A549 (cell line): ENCODE measurements around the gene PTPN23. TPM values are rescaled to one million over a fixed set of nuclear protein-coding genes. Genes with fewer than 3 reads are reported as not detected.

Experiments
- ATAC-seq, 2 experiments: fragments of 200-7000 bp in 1 of 2; fragments of >200 bp in 1 of 2; cut with Nextera tagmentation in 1 of 2; cut with Tn5 transposase in 1 of 2; 3 replicates each; pipeline versions ENCODE4 v1.8.0 to v1.9.1; 2018 to 2020; ENCODE audit warnings: mild to moderate bottlenecking in 1 of 2, moderate library complexity in 1 of 2
- CTCF ChIA-PET: fragments of 300-600 bp; sonication (Branson Sonifier 250); formaldehyde crosslinking; extraction: SDS; loops from one replicate; lab custom pipeline; 2021; ENCODE audit warnings: antibody characterized with exemption, inconsistent platforms; lab: Yijun Ruan, JAX
- POLR2A ChIA-PET: fragments of 350-600 bp; formaldehyde crosslinking; extraction: SDS; loops from one replicate; lab custom pipeline; 2021; ENCODE audit warnings: antibody characterized with exemption, inconsistent platforms; lab: Yijun Ruan, JAX
- DNase-seq, 2 experiments: peaks; one replicate each; pipeline versions ENCODE4 v3.0.0 to v3.0.0-alpha.2; 2011 to 2016; ENCODE audit warnings: low read depth in 1 of 2, low spot score in 1 of 2
- FAIRE-seq: peaks from 2 replicates; lab custom pipeline; 2011; peaks lifted over from hg19 to GRCh38; lab: Jason Lieb, UNC
- H3K27ac ChIP-seq, 2 experiments: fragments of >200 bp; sonication (Bioruptor Twin); formaldehyde crosslinking; 3 replicates each; pipeline ENCODE4 v1.5.1; 2016 to 2017
- H3K4me1 ChIP-seq: fragments of >200 bp; sonication (Bioruptor Twin); formaldehyde crosslinking; 3 replicates; pipeline ENCODE4 v1.6.1; 2016
- H3K4me2 ChIP-seq: fragments of >200 bp; sonication (Bioruptor Twin); formaldehyde crosslinking; 3 replicates; pipeline ENCODE4 v1.6.1; 2016
- H3K4me3 ChIP-seq: fragments of >200 bp; sonication (Bioruptor Twin); formaldehyde crosslinking; 3 replicates; pipeline ENCODE4 v1.5.1; 2016
- H3K9me3 ChIP-seq: fragments of >200 bp; sonication (Bioruptor Twin); formaldehyde crosslinking; 3 replicates; pipeline ENCODE4 v1.6.1; 2016
- BHLHE40 ChIP-seq: IDR thresholded peaks from 2 replicates; pipeline ENCODE4 v1.6.1; 2012; ENCODE audit warnings: low read depth, low read length, inconsistent platforms
- CBX8 ChIP-seq: fragments of 200-600 bp; sonication (generic); IDR thresholded peaks from 2 replicates; pipeline ENCODE4 v1.6.1; 2016
- CEBPB ChIP-seq, 2 experiments: fragments of >200 bp in 1 of 2; sonication (Bioruptor Twin) in 1 of 2; formaldehyde crosslinking in 1 of 2; IDR thresholded peaks; 2 replicates each; pipeline ENCODE4 v1.6.1; 2012 to 2016
- CHD4 ChIP-seq: fragments of 200-600 bp; sonication (generic); IDR thresholded peaks from 2 replicates; pipeline ENCODE4 v1.6.1; 2016; ENCODE audit warnings: antibody characterized with exemption, mild to moderate bottlenecking, borderline replicate concordance
- EP300 ChIP-seq, 2 experiments: fragments of >200 bp; sonication (Bioruptor Twin); formaldehyde crosslinking; IDR thresholded peaks; 2 replicates in 1 of 2; 3 replicates in 1 of 2; pipeline ENCODE4 v1.6.1; 2016 to 2017
- FOSB ChIP-seq: fragments of 250-450 bp; sonication (Bioruptor Pico); IDR thresholded peaks from 2 replicates; pipeline ENCODE4 v1.5.0; 2020; ENCODE audit warnings: mild to moderate bottlenecking, moderate library complexity
- FOSL2 ChIP-seq, 2 experiments: fragments of 450-650 bp in 1 of 2; fragments of >200 bp in 1 of 2; sonication (Bioruptor Twin) in 1 of 2; formaldehyde crosslinking; IDR thresholded peaks; 2 replicates each; pipeline versions ENCODE4 v1.5.0 to v1.6.1; 2016 to 2020; ENCODE audit warnings: mild to moderate bottlenecking in 1 of 2, moderate library complexity in 1 of 2
- JUN ChIP-seq, 2 experiments: fragments of >200 bp; sonication (Bioruptor Twin); formaldehyde crosslinking; IDR thresholded peaks; 2 replicates in 1 of 2; 3 replicates in 1 of 2; pipeline ENCODE4 v1.6.1; 2016 to 2017
- KDM1A ChIP-seq: fragments of 200-600 bp; sonication (generic); IDR thresholded peaks from 2 replicates; pipeline ENCODE4 v1.6.1; 2016; ENCODE audit warnings: low read depth, mild to moderate bottlenecking
- MAZ ChIP-seq: fragments of 150-350 bp; IDR thresholded peaks from 2 replicates; pipeline ENCODE4 v1.6.1; 2014; ENCODE audit warnings: antibody characterized with exemption, low read depth, low read length, borderline replicate concordance
- MYC ChIP-seq: IDR thresholded peaks from 2 replicates; pipeline ENCODE4 v1.6.1; 2012; ENCODE audit warnings: mild to moderate bottlenecking, inconsistent platforms, low read length, improper control_type of control experiment, borderline replicate concordance
- NFE2L2 ChIP-seq: fragments of 150-350 bp; conservative IDR thresholded peaks from 2 replicates; pipeline ENCODE4 v1.6.1; 2014; ENCODE audit warnings: low read length
- POLR2A ChIP-seq: IDR thresholded peaks from 2 replicates; pipeline ENCODE4 v1.6.1; 2012; ENCODE audit warnings: mild to moderate bottlenecking, low read length
- POLR2AphosphoS2 ChIP-seq: conservative IDR thresholded peaks from 2 replicates; pipeline ENCODE4 v1.6.1; 2012; ENCODE audit warnings: low read length, improper control_type of control experiment, inconsistent platforms
- RAD21 ChIP-seq, 2 experiments: fragments of >200 bp in 1 of 2; sonication (Bioruptor Twin) in 1 of 2; formaldehyde crosslinking in 1 of 2; IDR thresholded peaks in 1 of 2; conservative IDR thresholded peaks in 1 of 2; 2 replicates in 1 of 2; 3 replicates in 1 of 2; pipeline ENCODE4 v1.6.1; 2012 to 2018; ENCODE audit warnings: inconsistent platforms in 1 of 2
- RCOR1 ChIP-seq: fragments of 150-350 bp; IDR thresholded peaks from 2 replicates; pipeline ENCODE4 v1.6.1; 2014; ENCODE audit warnings: antibody characterized with exemption, low read length, low read depth
- RNF2 ChIP-seq: fragments of 200-600 bp; sonication (generic); IDR thresholded peaks from 2 replicates; pipeline ENCODE4 v1.6.1; 2016; ENCODE audit warnings: low read depth, mild to moderate bottlenecking, antibody characterized with exemption, moderate library complexity, borderline replicate concordance
- SMC3 ChIP-seq: fragments of >200 bp; sonication (Bioruptor Twin); formaldehyde crosslinking; IDR thresholded peaks from 3 replicates; pipeline ENCODE4 v1.6.1; 2018; ENCODE audit warnings: inconsistent platforms
- SREBF2 ChIP-seq: fragments of 450-650 bp; IDR thresholded peaks from 2 replicates; pipeline ENCODE4 v1.6.1; 2014; ENCODE audit warnings: mild to moderate bottlenecking, moderate library complexity
- ZC3H11A ChIP-seq: fragments of 450-650 bp; IDR thresholded peaks from 2 replicates; pipeline ENCODE4 v1.6.1; 2014; ENCODE audit warnings: antibody characterized with exemption, mild to moderate bottlenecking
- ZNF302 ChIP-seq: fragments of 250-450 bp; sonication (Bioruptor Pico); IDR thresholded peaks from 2 replicates; pipeline ENCODE4 v1.9.0; 2021; ENCODE audit warnings: inconsistent platforms, mild to moderate bottlenecking, moderate library complexity
- ZSCAN20 ChIP-seq: fragments of 250-450 bp; sonication (Bioruptor Pico); IDR thresholded peaks from 2 replicates; pipeline ENCODE4 v1.8.0; 2022; ENCODE audit warnings: mild to moderate bottlenecking, moderate library complexity
- WGBS: methylation state at CpG from one replicate; pipeline ENCODE4 v1.1.6; 2017; ENCODE audit errors: missing lambda C conversion rate; 5-methylcytosine and 5-hydroxymethylcytosine counted together
- polyA plus RNA-seq, 4 experiments: library from polyadenylated mRNA; depleted of rRNA in 3 of 4; stranded (reverse); fragments of >200 nt; fragmentation: RNase III in 1 of 4; extraction: RNeasy Plus Mini Kit Qiagen cat#74134 plus additional on column Dnase treatment in 1 of 4; gene quantifications; 2 replicates in 3 of 4; 3 replicates in 1 of 4; pipeline ENCODE4 v1.2.3, GENCODE V29; 2011 to 2017
- TF ChIP-seq, protein P1 (sequence below): fragments of >200 bp; sonication (Bioruptor Twin); formaldehyde crosslinking; IDR thresholded peaks from 3 replicates; pipeline ENCODE4 v1.5.1; 2016
- TF ChIP-seq, protein P2 (sequence below): IDR thresholded peaks from 2 replicates; pipeline ENCODE4 v1.6.1; 2012

PTPN23 gene
- polyA plus RNA-seq, 2 of the 4 experiments (the other 2 are of a cell fraction): 1.5 to 16.8 TPM

DNA sequence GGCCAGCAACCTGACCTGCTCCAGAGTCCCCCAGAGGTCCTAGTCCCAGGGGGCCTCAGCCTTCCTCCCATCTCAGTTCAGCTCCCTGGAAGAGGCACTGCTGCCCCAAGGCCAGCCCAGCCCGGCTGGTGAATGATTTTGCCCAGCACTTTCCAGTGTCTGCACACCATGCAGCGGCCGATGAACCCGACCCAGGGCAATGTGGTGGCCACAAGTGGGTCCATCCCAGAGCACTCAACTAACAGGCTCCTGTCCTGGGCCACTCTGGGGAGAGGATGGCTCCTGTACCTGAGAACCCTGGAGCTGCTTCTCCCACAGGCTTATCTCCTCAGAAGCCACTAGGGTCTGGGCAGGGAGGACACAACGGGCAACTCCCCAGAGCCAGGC is 39.2 kb downstream of the PTPN23 start:
- FAIRE-seq: no peak
- POLR2A ChIA-PET: no interaction called here
- no peak for ATAC-seq
- CTCF ChIA-PET: interaction anchor here (1.0 to 5.7 kb wide), 12 partner anchors 10 to 94 kb away, joined by 3 to 34 read pairs (median 6); partner anchors contain the start of genes ELP6 and SCAP
- no peaks in the 10 kb centered on the region for H3K9me3 ChIP-seq
- no peak overlapping the region for H3K27ac ChIP-seq
- 0 out of 3 replicates have a peak, but pooled peaks cover 7% of the 10 kb centered on the region for H3K4me1 ChIP-seq
- H3K4me2 ChIP-seq: no peak overlapping the region
- DNase-seq: no peak
- 89% methylated on average over 4 of the region's 5 CpGs for WGBS
- H3K4me3 ChIP-seq: no peak overlapping the region
- TF ChIP-seq ZC3H11A (no peak), JUN (IDR thresholded peaks at IDR 0.05) (0 out of 5 replicates have a peak, but pooled peaks of 1 of the 2 experiments have one; percentile 3)

DNA sequence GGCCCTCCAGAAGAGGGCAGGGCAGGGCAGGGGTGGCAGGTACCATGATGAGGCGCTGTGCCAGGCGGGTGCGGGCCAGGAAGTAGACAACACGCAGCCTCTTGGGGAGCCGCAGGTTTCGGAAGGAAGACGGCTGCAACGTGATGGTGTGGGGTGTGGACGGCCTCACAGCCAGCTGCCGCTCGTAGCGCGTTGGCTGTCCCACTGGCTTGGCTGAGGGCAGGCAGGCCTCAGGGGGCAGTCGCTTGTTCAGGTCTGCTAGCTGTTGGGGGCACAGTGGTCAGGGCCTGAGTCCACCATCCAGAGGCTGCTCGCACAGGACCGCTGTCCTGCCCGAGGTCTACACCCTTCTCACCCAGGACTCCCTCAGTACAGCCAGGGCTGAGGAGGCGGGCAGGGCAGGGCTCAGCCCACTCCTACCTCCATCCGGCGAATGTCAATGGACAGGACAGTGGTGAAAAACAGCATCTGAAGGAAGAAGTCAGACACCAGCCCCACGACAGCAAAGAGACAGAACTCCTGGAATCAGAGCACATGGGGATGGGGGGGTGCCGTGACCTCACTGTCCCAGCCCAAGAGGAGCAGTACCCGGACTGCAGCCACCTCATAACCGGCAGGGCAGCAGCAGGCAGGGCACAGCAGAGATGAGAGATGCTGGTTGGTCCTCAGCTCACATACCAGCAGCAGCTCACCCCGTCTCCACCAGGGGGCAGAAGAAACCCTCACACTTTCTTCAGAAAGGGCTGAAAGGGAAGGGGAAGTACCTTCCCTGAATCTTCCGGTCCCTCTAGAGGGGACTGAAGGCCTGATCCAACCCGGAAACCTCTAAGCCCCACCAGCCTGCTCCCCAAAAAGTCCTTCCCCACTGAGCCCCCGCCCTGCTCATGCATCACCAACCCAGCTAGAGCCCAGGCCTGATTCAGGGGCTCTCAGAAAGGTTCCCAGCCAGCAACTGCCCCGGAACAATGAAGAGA is 40.0 kb downstream of the PTPN23 start:
- peak overlapping the region; percentile 41; the same call in 1 of the 3 replicates for H3K4me2 ChIP-seq
- 61% methylated on average over 18 of the region's 29 CpGs for WGBS
- peak; percentile 80 to 83 for DNase-seq
- no peak overlapping the region for H3K4me3 ChIP-seq
- no peaks in the 10 kb centered on the region for H3K9me3 ChIP-seq
- no peak for TF ChIP-seq CEBPB (IDR thresholded peaks at IDR 0.05)
- no peak for TF ChIP-seq RCOR1
- TF ChIP-seq ZNF302 (CRISPR knock-in tag): no peak
- TF ChIP-seq SMC3: peak; percentile 65
- TF ChIP-seq, protein P1, sequence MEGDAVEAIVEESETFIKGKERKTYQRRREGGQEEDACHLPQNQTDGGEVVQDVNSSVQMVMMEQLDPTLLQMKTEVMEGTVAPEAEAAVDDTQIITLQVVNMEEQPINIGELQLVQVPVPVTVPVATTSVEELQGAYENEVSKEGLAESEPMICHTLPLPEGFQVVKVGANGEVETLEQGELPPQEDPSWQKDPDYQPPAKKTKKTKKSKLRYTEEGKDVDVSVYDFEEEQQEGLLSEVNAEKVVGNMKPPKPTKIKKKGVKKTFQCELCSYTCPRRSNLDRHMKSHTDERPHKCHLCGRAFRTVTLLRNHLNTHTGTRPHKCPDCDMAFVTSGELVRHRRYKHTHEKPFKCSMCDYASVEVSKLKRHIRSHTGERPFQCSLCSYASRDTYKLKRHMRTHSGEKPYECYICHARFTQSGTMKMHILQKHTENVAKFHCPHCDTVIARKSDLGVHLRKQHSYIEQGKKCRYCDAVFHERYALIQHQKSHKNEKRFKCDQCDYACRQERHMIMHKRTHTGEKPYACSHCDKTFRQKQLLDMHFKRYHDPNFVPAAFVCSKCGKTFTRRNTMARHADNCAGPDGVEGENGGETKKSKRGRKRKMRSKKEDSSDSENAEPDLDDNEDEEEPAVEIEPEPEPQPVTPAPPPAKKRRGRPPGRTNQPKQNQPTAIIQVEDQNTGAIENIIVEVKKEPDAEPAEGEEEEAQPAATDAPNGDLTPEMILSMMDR: peak; percentile 69
- TF ChIP-seq POLR2AphosphoS2: peak; percentile 63; the same call in 1 of the 2 replicates
- TF ChIP-seq ZC3H11A: no peak
- peak; percentile 71 to 73; a peak in 4 of 5 replicates for TF ChIP-seq RAD21 (conservative IDR thresholded peaks at IDR 0.05 in 1 of 2, IDR thresholded peaks at IDR 0.05 in 1 of 2)
- TF ChIP-seq SREBF2: no peak
- no peak for TF ChIP-seq FOSL2 (IDR thresholded peaks at IDR 0.05)
- TF ChIP-seq FOSL2 (CRISPR knock-in tag; IDR thresholded peaks at IDR 0.05): no peak
- H3K27ac ChIP-seq: peak overlapping the region; percentile 52 to 72; a peak in 5 of 6 replicates
- CTCF ChIA-PET: interaction anchor here (0.7 to 5.7 kb wide), 33 partner anchors 9 to 731 kb away, joined by 3 to 34 read pairs (median 5); partner anchors contain the start of genes ELP6 and SCAP
- ATAC-seq: peak; percentile 68 to 83
- peak; percentile 59 for FAIRE-seq
- POLR2A ChIA-PET: no interaction called here
- H3K4me1 ChIP-seq: 0 out of 3 replicates have a peak, but pooled peaks cover 7% of the 10 kb centered on the region

DNA sequence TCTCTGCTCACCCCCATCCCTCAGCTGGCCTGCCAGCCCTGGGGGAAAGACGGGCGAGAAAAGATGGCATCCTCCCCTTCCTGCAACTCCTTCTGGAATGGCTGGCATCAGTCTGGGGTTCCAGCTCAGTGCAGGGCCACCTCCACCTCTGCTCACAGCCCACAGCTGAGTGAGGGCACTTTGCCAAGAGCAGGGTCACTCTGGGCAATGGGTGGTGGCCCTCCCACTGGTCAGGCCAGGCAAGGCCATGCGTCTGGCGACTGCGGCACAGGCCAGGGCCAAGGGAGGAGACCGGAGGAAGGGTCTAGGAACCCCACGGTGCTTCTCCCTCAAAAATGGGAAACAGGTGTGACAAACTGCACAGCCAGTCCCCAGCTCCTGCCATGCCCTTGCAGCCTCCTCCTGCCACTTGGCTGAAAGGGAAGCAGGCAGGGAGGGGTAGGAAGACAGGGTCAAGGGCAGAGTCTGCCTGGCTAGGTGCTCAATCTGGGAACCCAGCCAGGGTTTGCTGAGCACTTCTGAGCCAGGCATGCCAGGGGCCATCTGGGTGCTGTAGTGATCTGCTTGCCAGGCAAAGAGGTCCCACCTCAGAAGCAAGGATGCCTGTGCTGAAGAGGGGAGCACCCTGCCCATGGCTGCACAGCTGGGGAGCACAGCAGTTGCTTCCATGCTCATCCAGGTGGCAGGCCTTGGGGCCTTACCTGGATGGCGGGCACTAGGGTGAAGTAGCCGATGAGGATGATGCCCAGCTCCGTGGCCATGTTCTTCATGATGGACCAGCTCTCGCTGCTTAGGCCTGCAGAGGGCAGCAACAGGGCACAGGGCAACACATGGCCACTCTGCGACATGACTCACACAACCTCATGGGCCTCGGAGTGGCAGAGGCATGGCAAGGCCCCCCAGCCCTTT is 41.2 kb downstream of the PTPN23 start:
- peak; percentile 47 to 55 for DNase-seq
- POLR2A ChIA-PET: interaction anchor here (1.0 kb wide), 1 partner anchor 9 kb away, joined by 3 read pairs; no protein-coding TSS in a partner anchor
- 0 out of 3 replicates have a peak, but pooled peaks cover 7% of the 10 kb centered on the region for H3K4me1 ChIP-seq
- ATAC-seq: peak; percentile 32 to 58; a peak in 3 of 6 replicates
- CTCF ChIA-PET: interaction anchor here (1.0 to 5.7 kb wide), 28 partner anchors 8 to 730 kb away, joined by 3 to 34 read pairs (median 6); partner anchors contain the start of genes ELP6 and SCAP
- no peak for FAIRE-seq
- H3K4me3 ChIP-seq: no peak overlapping the region
- H3K27ac ChIP-seq: peak overlapping the region; percentile 52 to 72; a peak in 3 of 6 replicates
- H3K4me2 ChIP-seq: no peak overlapping the region
- H3K9me3 ChIP-seq: no peaks in the 10 kb centered on the region
- WGBS: 98% methylated on average over 7 of the region's 13 CpGs
- no peak for TF ChIP-seq RNF2
- no peak for TF ChIP-seq CHD4
- TF ChIP-seq FOSB (CRISPR knock-in tag): no peak
- TF ChIP-seq NFE2L2: no peak
- no peak for TF ChIP-seq KDM1A
- TF ChIP-seq, protein P2, sequence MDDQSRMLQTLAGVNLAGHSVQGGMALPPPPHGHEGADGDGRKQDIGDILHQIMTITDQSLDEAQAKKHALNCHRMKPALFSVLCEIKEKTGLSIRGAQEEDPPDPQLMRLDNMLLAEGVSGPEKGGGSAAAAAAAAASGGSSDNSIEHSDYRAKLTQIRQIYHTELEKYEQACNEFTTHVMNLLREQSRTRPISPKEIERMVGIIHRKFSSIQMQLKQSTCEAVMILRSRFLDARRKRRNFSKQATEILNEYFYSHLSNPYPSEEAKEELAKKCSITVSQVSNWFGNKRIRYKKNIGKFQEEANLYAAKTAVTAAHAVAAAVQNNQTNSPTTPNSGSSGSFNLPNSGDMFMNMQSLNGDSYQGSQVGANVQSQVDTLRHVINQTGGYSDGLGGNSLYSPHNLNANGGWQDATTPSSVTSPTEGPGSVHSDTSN: no peak
- no peak for TF ChIP-seq BHLHE40
- TF ChIP-seq CBX8: no peak
- TF ChIP-seq CEBPB (IDR thresholded peaks at IDR 0.05): no peak
- no peak for TF ChIP-seq ZSCAN20 (CRISPR knock-in tag)
- TF ChIP-seq, protein P1: peak; percentile 27; the same call in 1 of the 3 replicates
- TF ChIP-seq MAZ: no peak
- no peak for TF ChIP-seq FOSL2 (IDR thresholded peaks at IDR 0.05)
- peak; percentile 43; the same call in 1 of the 2 replicates for TF ChIP-seq FOSL2 (CRISPR knock-in tag; IDR thresholded peaks at IDR 0.05)
- no peak; the same call in 1 of the 2 replicates for TF ChIP-seq MYC
- no peak for TF ChIP-seq POLR2A
- TF ChIP-seq EP300 (IDR thresholded peaks at IDR 0.05): no peak
